Pancreas (tissue), 10 donors: Measurements from ENCODE around the gene SCLY. TPM values are rescaled to one million over a fixed set of nuclear protein-coding genes. Genes with fewer than 3 reads are reported as not detected.

Experiments used
- ATAC-seq, 4 donors: fragments of 200-7000 bp; cut with Tn5 transposase; one replicate each; pipeline versions ENCODE4 v1.8.0 to v1.9.1; 2020; ENCODE audit warnings: mild to moderate bottlenecking in 4 of 4, moderate library complexity in 4 of 4
- DNase-seq, 6 donors: peaks; one replicate each; pipeline ENCODE4 v3.0.0-alpha.2; 2020
- FAIRE-seq: peaks from 2 replicates; lab custom pipeline; 2012; peaks lifted over from hg19 to GRCh38; lab: Jason Lieb, UNC
- H3K27ac ChIP-seq, 4 donors: fragments of 200-600 bp; sonication (generic); 1 replicate in 3 of 4; 2 replicates in 1 of 4; pipeline versions ENCODE4 v1.5.0 to v1.8.0; 2020
- H3K27me3 ChIP-seq, 4 donors: fragments of 200-600 bp; one replicate each; pipeline ENCODE4 v1.8.0; 2021
- H3K36me3 ChIP-seq, 3 donors: fragments of 200-600 bp; sonication (generic) in 1 of 3; one replicate each; pipeline versions ENCODE4 v1.5.0 to v1.8.0; 2020 to 2021
- H3K4me1 ChIP-seq, 3 donors: fragments of 200-600 bp; one replicate each; pipeline ENCODE4 v1.8.0; 2021
- H3K4me3 ChIP-seq, 4 donors: fragments of 200-600 bp; sonication (generic) in 2 of 4; one replicate each; pipeline versions ENCODE4 v1.5.0 to v1.8.0; 2020 to 2021
- H3K9me3 ChIP-seq, 4 donors: fragments of 200-600 bp; one replicate each; pipeline ENCODE4 v1.8.0; 2021
- CTCF ChIP-seq, 4 donors: fragments of 200-600 bp; sonication (generic) in 3 of 4; IDR thresholded peaks; one replicate each; pipeline versions ENCODE4 v1.5.0 to v1.8.0; 2021; ENCODE audit warnings: antibody characterized with exemption in 4 of 4
- WGBS, 2 donors: extraction: QIAGEN DNeasy Blood & Tissue Kit; methylation state at CpG; one replicate each; pipeline ENCODE4 v1.1.7; 2013; 5-methylcytosine and 5-hydroxymethylcytosine counted together
- intact Hi-C, 3 donors: fragments of 100-400 bp; cut with DNase I; formaldehyde crosslinking; loops; one replicate each; pipeline versions ENCODE4 v1.11.1 to v1.14.2; 2022
- polyA plus RNA-seq, 2 donors: library from polyadenylated mRNA; stranded (reverse); fragments of 200-250 nt; gene quantifications; one replicate each; pipeline ENCODE4 v1.2.3, GENCODE V29; 2013
- total RNA-seq, 6 donors: library from RNA; stranded (reverse); fragmentation: NEBNext Ultra II Directional in 4 of 6; extraction: Animal tissue kit (Norgen Biotek cat#: 25700) in 4 of 6; gene quantifications; one replicate each; pipeline versions ENCODE4 v1.2.1 to v1.2.4, GENCODE V29; 2021 to 2023
- donor health status: healthy with polysubstance abuse.
- donor health status: DM: no; HTN: no; CAD: no; lungs with moderate emphysema.
- donor health status: DM: no; HTN: no; CAD: no.
- donor health status: control.
- donor health status: control.
- donor health status: Bipolar disorder and iron deficiency.
- donor health status: DM: yes; HTN: yes; CAD: no.
- donor health status: DM: no; HTN: no; CAD: no.
- donor health status: DM: no; HTN: no; CAD: no.
- donor health status: DM: yes; HTN: yes; CAD: no.

SCLY gene
- total and polyA plus RNA-seq, 8 donors = 13.8 to 33.5 (median 22.3) TPM

DNA sequence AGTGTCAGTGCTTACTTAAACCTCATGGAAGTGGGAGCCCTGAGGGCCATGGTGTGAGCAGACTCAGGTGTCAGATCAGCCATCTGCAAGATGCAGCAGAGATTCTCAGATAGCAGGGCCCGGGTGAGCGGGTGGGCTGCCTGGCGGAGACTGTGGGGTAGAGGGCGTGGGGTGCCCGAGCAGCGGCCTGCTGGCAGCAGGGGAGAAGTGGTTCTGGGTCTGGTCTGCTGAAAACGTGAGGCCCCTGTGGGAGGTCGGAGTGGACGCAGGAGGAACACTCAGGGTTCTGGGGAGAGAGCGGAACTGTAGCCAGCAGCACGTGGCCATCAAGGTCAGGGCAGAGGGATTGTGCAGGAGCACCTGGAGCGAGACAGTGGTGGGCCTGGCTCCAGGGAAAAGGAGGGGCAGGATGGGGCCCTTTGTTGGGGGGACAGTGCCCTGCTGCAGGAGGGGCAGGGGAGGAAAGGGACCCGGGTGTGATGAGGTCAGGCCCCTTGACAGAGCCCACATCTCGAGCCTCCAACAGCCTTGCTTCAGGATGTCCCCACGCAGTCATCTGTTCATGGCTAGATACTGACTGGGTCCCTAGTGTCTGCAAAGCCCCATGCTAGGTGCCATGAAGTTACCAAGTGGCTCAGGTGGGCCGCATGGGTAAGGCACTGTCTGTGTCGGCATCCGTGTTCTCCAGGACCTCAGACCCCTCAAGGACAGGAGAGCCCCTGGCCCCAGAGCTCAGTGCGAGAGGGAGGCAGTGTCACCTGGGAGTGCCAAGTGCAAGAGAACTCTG lies 36.6 kb downstream of the SCLY start:
- no peaks in the 10 kb centered on the region for H3K9me3 ChIP-seq
- ATAC-seq (peak in 2 of 4 donors; percentile 47 to 60), FAIRE-seq (no peak), DNase-seq (peak in 3 of 6 donors; percentile 49 to 73 (median 54))
- H3K4me3 ChIP-seq = no peak overlapping the region
- no peaks in the 10 kb centered on the region for H3K27me3 ChIP-seq
- H3K36me3 ChIP-seq = no peaks in the 10 kb centered on the region
- intact Hi-C loops = no loop called here
- no peak for TF ChIP-seq CTCF (IDR thresholded peaks at IDR 0.05)
- WGBS, 2 donors = 78 to 85% methylated on average over 18 to 19 of the region's 19 CpGs
- H3K27ac ChIP-seq = peak overlapping the region in 3 of 4 donors; percentile 66 to 73 (median 67)
- H3K4me1 ChIP-seq = peaks cover 0 to 5% (median 5%) of the 10 kb centered on the region in 3 donors

GRCh38 chr2:238097988-238098871 lies 37.4 kb downstream of the SCLY start:
- DNase-seq = peak in 5 of 6 donors; percentile 45 to 82 (median 65)
- TF ChIP-seq CTCF (IDR thresholded peaks at IDR 0.05) = no peak
- no peaks in the 10 kb centered on the region for H3K27me3 ChIP-seq
- no peaks in the 10 kb centered on the region for H3K9me3 ChIP-seq
- H3K36me3 ChIP-seq = no peaks in the 10 kb centered on the region
- H3K4me3 ChIP-seq = no peak overlapping the region
- peak in 3 of 4 donors; percentile 72 to 77 (median 76) for ATAC-seq
- H3K4me1 ChIP-seq = peaks cover 0 to 5% (median 5%) of the 10 kb centered on the region in 3 donors
- intact Hi-C loops = no loop called here
- FAIRE-seq = no peak
- peak overlapping the region in 1 of 4 donors; percentile 39 for H3K27ac ChIP-seq
- WGBS, 2 donors = 80 to 81% methylated on average over 35 to 37 of the region's 37 CpGs

DNA sequence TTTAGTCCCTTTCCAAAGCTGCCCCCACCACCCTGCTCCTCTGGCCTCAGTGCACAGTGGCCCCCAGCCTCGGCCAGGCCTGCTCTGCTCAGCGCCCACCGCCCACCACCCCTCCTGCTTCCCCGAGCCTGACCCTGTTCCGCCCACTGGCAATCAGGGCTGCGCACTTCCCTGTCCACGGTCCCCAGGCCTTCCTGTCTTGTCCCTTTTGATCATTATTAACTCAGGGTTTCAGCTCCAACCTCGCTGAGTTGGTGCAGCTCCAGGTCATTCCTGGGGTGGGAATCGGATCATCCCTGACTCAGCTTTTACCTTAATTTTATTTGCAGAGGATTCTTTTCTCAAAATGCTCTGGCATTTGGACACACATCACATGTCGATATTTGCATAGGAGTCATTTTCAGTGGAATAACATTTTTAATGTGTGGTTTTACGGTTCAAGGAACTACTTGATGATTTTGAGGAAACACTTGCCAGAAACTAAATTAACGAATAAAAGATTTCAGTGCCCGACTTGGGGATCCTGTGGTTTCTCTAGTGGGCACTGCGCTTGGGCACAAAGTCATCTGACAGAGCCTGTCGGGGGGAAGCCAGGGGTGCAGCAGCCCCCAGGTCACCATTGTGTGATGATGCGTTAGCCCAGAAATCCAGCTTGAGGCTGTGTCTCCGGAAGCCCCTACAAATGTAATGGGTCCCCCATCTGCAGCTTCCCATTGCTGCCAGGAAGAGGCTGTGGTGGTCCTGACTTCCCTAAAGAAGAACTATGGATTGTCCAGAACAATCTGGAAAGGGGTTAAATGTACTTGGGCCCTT lies 38.3 kb downstream of the SCLY start:
- H3K36me3 ChIP-seq = no peaks in the 10 kb centered on the region
- DNase-seq (peak in 5 of 6 donors; percentile 5 to 66 (median 35)), ATAC-seq (no peak), FAIRE-seq (no peak)
- no peaks in the 10 kb centered on the region for H3K9me3 ChIP-seq
- no peak overlapping the region for H3K4me3 ChIP-seq
- intact Hi-C loops = no loop called here
- no peaks in the 10 kb centered on the region for H3K27me3 ChIP-seq
- H3K4me1 ChIP-seq = peaks cover 0 to 5% (median 5%) of the 10 kb centered on the region in 3 donors
- whole genome bisulfite sequencing, 2 donors = 86 to 89% methylated on average over 17 of the region's 17 CpGs
- peak overlapping the region in 1 of 4 donors; percentile 39 for H3K27ac ChIP-seq
- no peak for TF ChIP-seq CTCF (IDR thresholded peaks at IDR 0.05)

- Histone ChIP-seq H3K4me3 (no peak overlapping the region), H3K4me1 (peaks cover 0 to 5% (median 5%) of the 10 kb centered on the region in 3 donors), H3K27ac (no peak overlapping the region), H3K36me3 (no peaks in the 10 kb centered on the region), H3K9me3 (no peaks in the 10 kb centered on the region), H3K27me3 (no peaks in the 10 kb centered on the region)
- no peak for FAIRE-seq
- WGBS, 2 donors = 93 to 96% methylated on average over 10 of the region's 10 CpGs
- intact Hi-C loops = no loop called here
- TF ChIP-seq CTCF (IDR thresholded peaks at IDR 0.05) = no peak
- DNase-seq = peak in 4 of 6 donors; percentile 12 to 75 (median 20)
- no peak for ATAC-seq
These were observed 38.9 kb downstream of the SCLY start for GRCh38 chr2:238099714-238100048.
